ENCODE data around the gene CSRP1.
"Not testable (repeated sequence)": the region's sequence is repeated elsewhere in the genome, so short reads cannot be mapped to it uniquely, and the experiment has no call there.

Gene CSRP1

GRCh38 chr1:201537891-201538611 lies 31.1 kb upstream of the CSRP1 start:
- no peak for DNase-seq

DNA sequence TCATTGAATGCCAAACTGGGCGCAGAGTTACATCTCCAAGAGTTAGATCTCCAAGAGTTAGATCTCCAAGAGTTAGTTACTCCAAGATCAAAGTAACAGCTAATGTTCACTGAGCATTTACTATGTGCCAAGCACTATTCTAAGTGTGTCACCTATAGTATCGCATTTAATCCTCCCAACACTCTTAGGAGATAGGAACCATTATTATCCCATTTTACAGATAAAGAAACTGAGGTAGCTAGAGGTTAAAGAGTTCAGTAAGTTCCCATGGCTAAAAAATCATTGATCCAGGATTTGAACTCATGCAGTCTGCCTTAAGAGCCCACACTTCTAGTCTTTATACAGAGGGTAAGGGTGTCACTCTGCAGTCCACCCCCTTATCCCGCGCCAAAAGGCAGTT lies 30.5 kb upstream of the CSRP1 start:
- DNase-seq = no peak

DNA sequence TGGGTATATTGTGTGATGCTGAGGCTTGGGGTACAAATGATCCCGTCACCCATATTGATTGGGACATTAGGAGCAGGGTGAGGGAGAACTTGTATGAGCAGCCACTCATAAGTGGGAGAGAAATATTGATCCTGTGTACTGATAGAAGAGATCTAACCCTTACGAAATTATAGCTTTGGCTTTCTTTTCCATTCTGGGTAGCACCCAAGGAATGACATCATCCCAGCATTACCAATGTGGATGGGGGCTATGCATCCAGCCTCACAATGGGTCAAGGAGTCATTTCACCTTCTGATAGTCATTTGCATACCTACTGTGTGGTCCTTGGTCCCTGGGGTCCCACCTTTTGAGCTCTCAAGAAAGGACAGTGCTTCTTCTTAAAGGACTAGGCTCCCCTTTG lies 30.1 kb upstream of the CSRP1 start:
- DNase-seq = no peak

DNA sequence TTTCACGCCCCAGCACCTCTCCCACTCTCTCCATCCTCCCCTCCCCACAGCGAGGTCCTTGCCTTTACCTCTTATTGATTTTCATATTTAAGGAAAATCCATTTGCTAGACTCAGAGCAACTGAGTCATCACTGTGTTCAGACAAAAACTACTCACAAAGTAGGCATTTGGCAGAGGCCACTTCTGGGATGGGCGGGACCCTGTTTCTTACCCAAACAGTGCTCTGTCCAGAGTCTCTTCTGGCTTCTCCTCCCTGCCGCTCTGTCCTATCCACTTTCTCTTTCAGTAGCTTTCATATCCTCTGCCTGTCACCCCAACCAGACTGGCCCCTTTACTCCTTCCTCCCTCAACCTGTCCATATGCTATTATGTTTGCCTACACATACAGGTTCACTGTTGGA lies 29.6 kb upstream of the CSRP1 start:
- DNase-seq = no peak

DNA sequence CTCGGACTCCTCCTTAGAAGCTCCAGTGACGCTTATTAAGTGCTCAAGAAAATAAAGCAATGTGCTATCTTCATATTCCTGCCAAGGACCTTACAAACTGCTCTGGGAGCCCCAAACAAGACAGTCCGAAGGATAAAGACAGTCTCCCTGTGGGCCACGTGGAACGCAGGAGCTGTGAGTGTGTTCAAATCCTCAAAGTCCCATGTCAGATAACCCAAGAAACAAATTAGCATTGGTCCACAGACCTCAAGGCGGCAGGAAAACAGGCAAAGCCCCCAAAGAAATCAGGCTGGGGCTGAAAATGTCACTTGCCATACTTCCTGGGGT lies 29.0 kb upstream of the CSRP1 start:
- no peak for DNase-seq

DNA sequence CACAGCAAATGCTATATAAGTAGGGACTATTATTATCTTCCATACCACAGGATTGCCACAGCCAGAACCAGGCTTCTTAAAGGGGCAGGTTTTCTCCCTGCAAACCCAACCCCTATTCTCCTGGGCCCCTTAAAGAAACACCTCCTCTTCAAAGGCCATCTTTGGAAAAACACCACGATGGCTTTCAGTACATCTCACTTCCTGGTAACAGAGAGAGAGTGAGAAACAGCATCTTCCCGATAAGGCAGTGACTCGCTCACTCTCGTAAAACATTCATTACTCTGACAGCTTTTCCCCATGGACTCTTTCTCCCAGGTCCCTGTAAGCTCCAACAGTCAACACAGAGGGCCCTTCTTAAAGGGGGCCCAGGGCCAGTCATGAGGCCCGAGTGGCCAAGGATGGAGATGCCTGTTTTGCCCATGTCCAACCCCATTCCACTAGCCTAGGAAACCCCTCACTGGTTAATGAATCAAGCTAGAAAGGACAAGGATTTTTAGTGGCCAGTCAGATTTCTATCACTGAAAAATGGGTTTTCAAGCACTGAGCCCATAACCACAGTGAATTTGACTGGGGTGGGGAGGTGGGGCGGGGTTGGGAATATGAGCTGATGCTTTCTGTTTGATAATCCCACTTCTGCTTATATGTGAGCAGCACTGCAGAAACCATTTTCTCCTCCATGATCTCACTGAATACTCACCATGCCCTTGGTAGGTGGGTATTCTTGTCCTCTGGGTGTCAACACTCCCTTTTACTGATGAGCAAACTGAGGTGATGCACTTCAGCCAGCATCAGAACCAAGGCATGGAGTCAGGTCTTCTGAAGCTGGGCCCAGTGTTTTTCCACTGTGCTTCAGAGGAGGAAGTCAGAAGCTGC lies 28.4 kb upstream of the CSRP1 start:
- no peak for DNase-seq

- no peak for DNase-seq
These were observed 26.9 kb upstream of the CSRP1 start for GRCh38 chr1:201533836-201534235.

DNA sequence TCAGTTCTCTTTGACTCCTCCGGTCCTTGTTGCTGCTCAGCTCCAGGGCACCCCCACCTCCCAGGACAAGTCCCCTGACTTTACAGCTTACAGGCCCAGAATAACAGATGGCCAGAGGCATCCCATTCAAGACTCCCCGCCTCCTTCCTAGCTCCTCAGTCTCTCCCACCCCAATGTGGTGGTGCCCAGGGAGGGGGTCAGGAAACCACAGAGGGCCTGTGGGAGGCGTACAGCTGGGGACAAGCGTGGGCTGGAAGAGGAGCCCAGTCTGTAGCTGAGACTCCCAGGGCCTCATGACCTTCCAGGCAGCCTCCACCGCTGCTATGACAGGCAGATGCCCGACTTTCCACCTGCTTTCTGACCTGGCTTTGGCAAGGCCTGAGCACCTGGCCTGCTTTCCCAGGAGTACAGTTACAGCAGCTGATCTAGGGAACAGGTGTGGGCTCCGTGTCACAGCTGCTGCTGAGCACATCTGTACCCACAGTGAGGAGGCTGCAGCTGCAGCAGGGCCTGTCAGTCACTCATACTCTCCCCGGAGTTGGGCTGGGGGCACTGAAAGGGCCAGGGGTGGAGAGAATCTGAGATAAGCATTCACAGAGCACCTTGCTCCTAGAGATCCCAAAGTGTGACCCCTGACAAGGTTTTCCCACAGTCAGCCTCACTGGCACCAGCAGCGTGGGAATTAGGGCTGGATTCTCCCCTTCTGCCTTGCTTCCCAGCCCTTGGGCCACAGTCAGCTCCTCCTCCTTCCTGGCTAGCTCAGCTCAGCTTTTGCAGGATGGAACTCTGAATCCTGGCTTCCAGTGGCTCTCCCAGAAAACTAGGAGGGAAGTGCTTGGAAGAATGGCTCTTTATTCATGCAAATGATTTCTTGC lies 24.9 kb upstream of the CSRP1 start:
- DNase-seq = no peak

- DNase-seq = no peak
These were observed 24.0 kb upstream of the CSRP1 start for GRCh38 chr1:201530741-201531531.

- no peak for DNase-seq
These were observed 21.8 kb upstream of the CSRP1 start for GRCh38 chr1:201528631-201529252.

DNA sequence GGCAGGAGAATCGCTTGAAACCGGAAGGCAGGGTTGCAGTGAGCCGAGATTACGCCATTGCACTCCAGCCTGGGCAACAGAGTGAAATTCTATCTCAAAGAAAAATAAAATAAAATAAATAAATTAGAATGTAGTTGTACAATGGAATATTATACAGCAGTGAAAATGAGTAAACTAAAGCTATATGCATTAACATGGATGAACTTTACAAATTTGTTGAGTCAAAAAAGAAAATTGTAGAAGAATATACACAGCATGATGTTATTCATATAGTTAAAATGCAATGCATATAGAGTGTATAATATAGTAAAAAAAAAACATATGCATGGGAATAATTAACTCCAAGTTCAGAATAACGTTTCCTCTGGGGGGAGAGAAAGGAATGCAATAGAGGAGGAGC lies 21.0 kb upstream of the CSRP1 start:
- no peak for DNase-seq

DNA sequence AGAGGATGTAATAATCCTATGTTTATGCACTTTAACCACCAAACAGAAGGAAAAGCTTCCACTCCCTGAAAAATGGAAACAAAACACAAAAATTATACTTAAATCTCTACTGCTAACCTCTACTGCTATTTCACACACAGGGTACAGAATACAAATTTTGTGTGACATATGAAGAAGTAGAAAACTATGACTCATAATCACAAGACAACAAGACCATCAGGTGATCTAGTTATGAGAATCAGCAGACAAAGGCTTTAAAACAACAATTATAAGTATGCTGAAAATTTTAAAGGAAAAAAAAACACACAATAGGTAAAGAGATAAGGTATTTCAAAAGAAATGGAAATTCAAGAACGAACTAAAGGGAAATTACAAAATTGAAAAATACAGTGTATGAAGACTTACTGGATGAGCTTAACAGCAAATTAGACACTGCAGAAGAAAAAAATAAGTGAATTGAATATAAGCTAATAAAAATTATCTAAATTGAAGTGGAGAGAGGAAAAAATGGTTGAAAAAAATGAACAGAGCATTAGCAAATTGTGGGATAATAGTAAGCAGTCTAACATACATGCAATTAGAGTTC lies 18.4 kb upstream of the CSRP1 start:
- no peak for DNase-seq

GRCh38 chr1:201520046-201520575 lies 13.2 kb upstream of the CSRP1 start:
- not testable (repeated sequence) for DNase-seq

DNA sequence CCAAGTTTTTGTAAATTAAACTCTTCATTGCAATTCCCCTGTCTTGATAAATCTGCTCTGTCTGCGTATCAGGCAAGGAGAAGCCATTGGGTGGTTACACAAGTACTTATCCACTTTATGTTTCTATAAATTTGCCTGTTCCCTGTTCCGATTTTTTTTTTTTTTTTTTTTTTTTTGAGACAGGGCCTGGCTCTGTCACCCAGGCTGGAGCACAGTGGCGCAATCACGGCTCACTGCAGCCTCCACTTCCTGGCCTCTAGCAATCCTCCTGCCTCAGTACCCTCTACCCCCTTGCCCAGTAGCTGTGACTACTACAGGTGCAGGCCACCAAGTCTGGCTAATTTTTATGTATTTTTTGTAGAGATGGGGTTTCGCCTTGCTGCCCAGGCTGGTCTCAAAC lies 11.1 kb upstream of the CSRP1 start:
- DNase-seq = no peak

- DNase-seq = no peak
These were observed 10.7 kb upstream of the CSRP1 start for GRCh38 chr1:201517631-201518030.

- DNase-seq = no peak
These were observed 9.7 kb upstream of the CSRP1 start for GRCh38 chr1:201516511-201517127.

DNA sequence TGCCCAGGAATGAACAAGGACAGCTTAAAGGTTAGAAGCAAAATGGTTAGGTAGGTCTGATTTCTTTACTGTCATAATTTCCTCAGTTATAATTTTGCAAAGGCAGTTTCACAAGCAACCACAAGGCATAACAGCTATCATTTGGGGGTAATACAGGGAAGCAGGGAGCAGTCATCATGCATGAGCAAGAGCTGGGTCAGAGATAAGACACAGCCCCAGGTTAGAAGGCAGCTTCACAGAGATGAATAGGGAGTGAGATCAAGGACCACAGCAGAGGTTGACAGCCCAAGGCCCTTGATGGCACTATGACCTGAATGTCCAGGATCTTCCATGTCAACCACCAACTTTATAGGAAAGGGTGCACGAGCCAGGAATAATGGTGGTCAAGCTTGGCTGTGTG lies 9.0 kb upstream of the CSRP1 start:
- DNase-seq = no peak

GRCh38 chr1:201515062-201515750 lies 8.3 kb upstream of the CSRP1 start:
- no peak for DNase-seq

DNA sequence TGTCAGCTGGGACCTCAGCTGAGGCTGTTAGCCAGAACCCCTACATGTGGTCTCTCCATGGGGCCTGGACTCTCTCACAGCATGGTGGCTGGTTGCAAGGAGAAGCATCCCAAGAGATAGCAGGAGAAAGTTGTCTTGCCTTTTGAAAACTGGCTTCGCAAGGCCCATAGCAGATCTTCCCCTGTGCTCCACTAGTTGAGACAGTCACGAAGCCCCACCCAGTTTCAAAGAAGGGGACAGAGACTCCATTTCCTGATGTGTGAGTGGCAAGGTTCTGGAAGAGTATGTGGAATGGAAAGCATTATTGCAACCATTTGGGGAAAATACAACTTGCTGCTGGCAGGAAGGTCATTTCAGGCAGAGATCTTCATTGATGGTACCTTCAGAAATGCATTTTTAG lies 7.5 kb upstream of the CSRP1 start:
- no peak for DNase-seq

DNA sequence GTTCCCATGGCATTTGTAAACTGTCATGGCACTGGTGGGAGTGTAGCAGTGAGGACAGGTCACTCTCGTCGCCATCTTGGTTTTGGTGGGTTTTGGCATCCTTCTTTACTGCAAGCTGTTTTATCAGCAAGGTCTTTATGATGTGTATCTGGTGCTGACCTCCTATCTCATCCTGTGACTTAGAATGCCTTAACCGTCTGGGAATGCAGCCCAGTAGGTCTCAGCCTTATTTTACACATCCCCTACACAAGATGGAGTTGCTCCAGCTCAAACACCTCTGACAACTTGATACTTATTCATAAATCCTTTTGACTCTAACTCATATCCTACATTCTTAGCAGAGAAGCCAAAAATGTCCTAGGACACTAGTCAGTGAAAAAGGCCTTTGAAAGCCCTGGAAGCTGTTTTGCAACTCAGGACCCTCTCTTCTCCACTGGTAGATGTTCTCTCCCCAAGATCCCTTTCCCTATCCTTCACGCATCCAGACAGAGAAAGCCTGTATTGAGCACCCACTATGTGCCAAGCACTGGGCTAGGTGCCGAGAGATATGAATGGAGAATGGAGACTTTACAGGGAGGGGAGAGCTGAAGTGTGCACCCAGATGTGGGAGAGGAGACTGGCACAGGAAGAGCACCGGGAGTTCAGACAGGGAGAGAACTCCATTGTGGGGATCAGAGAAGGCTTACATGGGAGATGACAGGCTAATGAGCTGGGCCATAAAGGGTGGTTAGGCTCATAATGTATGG lies 6.7 kb upstream of the CSRP1 start:
- DNase-seq = no peak
